GM21717 (cell line): ENCODE measurements around the gene BID.
"Not testable (repeated sequence)": the region's sequence is repeated elsewhere in the genome, so short reads cannot be mapped to it uniquely, and the experiment has no call there.

Source experiments
- ATAC-seq: cut with Tn5 transposase; IDR thresholded peaks from one replicate; pipeline ENCODE4 v1.9.1; 2021; ENCODE audit warnings: mild to moderate bottlenecking, moderate library complexity; ENCODE audit not compliant: unreplicated experiment

The BID gene

DNA sequence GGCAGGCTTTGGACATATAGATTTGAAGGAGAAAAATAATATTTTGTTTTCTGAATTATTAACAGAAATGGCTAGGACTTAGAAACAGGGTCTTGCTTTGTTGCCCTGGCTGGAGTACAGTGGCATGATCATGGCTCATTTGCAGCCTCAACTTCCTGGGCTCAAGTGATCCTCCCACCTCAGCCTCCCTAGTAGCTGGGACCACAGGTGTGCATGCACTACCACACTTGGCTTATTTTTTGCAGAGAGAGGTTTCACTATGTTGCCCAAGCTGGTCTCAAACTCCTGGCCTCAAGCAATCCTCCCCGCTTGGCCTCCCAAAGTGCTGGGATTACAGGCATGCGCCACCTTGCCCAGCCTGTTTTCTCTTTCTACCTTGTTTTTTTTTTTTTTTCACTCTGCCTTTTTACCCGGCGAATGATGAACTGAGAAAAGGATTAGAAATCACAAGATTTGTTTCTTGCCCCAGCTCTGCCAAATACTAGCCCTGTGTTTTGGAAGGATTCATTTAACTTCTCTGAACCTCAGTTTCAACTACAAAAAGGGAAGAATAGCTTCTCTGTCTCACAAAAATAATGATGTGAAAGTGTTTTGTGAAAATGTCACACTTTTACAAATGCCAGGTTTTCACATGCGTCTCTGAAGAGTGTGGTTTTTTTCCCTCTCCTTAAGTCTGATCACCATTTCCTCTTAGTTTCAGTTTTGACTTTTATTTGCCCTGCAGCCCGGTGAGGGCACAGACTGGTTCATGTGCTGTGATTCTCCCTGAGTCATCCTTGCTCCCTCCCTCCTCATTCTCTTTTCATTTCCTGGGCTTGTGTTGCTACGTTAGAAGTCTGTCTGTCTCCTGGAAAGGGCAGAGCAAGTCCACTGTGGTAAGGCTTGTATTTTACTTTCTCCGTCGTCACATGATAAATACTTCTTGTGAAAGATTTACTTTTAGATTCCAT, 68.0 kb downstream of the BID start:
- peak; percentile 86 for ATAC-seq

- ATAC-seq: no peak
These were observed 68.7 kb downstream of the BID start for GRCh38 chr22:17705546-17705945.

DNA sequence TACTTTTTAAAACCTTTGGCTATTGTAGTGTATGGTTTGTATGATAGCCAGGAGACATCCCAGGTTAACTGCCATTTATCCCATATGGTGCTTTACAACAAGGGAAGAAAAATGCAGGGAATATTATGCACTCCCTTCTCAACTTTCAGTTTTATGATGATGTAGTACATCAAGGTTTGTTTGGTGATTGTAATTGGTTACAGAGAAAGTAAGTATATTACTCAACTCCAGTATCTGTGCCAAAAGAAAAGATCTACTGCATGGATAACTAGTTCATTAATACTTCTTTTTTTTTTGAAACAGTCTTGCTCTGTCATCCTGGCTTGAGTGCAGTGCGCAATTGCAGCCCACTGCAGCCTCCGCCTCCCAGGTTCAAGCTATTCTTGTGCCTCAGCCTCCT, 70.5 kb downstream of the BID start:
- ATAC-seq: no peak

DNA sequence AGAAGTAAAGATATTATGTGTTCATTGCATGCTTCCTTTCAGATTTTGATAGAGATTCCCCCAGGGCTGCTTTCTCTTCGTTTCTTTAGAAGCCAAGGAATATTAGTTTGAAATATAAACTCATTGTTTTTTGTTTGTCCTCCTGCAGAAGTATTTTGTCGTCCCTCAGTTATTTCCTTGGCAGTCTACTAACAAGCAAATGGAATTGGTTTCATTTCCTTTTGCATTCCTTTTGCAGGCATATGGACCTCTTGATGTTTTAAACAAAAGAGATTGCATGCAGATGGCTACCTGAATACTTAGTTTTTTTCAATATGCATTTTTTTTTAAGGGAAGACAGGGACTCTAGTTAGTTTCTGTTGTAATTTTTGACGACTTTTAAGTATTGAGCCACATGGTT, 73.5 kb downstream of the BID start:
- no peak for ATAC-seq

GRCh38 chr22:17699696-17700340, 74.5 kb downstream of the BID start:
- no peak for ATAC-seq

DNA sequence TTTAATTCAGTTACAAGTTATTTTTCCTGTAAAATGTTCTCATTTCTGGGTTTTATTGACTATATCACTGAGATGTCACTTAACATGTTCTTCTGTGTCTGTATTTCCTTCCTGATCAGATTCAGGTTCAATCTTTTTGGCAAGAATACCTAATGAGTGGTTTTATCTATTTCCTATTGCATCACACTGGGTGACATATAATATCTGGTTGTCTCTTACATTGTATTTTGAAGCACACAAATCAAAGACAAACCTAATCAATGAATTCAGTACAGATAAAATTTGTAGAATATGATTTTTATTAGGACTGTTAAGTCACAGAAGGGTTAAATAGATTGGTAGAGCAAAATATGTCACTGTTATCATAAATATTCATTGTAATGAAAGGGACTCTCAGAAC, 75.3 kb downstream of the BID start:
- ATAC-seq: no peak

- not testable (repeated sequence) for ATAC-seq
These were observed 76.0 kb downstream of the BID start for GRCh38 chr22:17698276-17698675.

DNA sequence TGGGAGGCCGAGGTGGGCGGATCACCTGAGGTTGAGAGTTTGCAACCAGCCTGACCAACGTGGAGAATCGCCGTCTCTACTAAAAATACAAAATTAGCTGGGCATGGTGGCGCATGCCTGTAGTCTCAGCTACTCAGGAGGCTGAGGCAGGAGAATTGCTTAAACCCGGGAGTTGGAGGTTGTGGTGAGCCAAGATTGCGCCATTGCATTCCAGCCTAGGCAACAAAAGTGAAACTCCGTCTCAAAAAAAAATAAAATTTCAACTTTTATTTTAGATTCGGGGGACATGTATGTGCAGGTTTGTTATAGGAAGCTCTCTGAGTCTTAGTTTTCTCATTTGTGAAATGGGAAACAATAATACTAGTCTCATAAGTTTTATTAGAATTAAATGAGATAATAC, 77.1 kb downstream of the BID start:
- not testable (repeated sequence) for ATAC-seq

DNA sequence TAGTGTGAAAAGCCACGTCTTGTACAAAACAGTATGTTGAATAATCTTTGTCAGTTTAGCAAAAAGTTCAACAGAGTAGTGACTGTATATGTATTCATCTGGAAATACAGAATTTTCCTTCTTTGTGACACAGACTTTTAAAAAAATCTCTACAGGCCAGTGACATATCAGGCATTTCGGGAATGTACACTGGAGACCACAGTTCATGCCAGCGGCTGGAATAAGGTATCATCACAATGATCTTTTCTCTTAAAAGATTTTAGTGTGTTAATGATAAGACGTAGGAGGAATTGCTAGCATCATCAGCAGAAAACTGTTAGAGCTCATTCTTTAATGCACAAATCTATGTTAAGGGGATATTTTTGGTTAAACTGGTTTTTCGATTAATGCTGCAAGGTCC, 78.3 kb downstream of the BID start:
- ATAC-seq: no peak

DNA sequence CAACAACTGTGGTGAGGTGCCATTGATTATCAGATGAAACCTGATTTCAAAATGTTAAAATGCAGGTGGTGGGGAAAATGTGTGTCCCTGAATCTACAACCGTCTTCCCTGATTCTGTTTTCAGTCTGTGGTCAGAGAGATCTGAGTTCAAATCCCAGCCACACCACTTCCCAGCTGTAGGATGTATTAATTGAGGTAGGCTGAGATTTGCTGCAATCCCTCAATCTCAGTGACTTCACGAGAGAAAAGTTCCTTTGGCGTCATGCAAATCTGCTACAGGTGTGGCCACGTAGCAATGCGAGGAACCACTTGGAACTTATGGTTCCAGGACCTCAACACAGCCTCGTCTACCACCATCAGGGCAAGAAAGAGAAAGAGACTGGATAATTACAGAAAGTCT, 79.5 kb downstream of the BID start:
- ATAC-seq: no peak

DNA sequence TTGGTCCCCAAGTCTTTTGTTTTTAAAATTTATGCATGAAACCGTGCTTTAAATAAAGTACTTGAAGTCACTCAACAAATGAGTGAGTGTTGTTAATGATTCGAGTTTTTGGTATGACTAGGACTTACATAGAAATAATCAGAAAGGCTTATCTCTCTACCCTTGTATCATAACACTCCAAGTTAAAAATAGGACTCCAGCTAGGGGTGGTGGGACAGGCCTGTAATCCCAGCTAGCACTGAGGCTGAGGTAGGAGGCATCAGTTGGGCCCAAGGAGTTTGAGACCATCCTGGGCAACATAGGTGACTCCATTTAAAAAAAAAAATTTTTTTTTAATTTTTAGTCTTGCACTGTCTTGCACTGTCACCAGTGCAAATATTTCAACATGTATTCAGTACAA, 80.1 kb downstream of the BID start:
- ATAC-seq: no peak

DNA sequence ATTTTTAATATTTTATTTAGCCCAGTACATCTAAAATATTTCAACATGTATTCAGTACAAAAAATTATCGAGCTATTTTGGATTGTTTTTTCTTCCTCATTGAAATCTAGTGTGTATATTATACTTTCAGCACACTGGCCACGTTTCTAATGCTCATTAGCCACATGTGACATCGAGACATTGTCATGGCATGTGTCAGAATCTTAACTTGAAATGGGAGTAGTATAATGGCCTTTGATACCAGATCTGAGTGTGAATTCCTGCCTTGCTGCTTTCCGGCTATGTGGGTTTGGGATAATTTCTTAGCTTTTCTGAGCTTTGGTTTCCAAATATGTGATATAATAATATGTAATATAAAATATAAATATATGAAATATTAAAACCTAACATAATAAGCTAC, 81.4 kb downstream of the BID start:
- ATAC-seq: no peak

- no peak for ATAC-seq
These were observed 90.0 kb downstream of the BID start for GRCh38 chr22:17684245-17684644.
